Measurements from ENCODE around the gene ARHGAP4.

DNA sequence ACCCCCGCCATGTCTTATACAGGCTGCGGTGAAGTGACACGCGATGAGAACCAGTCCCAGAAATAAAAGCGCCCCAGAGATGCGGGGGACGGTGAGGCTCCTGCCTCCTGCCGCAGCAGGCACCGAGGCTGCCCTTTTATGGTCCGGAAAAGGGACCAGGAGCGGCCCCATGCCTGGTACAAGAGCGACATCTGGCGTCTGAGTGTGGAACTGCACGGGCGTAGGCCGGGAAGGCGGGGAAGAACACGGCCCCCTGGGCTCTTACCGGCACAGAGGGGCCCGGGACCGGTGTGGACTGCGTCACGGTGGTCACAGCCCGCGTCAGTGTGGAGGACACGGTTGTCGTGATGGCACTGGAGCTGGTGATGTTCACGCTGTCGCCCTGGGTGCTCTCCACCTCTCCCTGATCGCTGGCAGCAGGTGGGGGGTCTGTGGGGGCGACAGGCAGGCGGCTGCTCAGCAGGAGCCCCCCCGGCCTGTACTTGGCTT lies 27.3 kb upstream of the ARHGAP4 start:
- TF ChIP-seq POLR2AphosphoS5 (IDR thresholded peaks at IDR 0.05; ENCODE audit: borderline replicate concordance, low read depth, low read length) = no peak; the same call in 1 of the 2 replicates
- TF ChIP-seq EZH2 (IDR thresholded peaks at IDR 0.05) = no peak
- no peak for TF ChIP-seq FOXP2 (optimal IDR thresholded peaks at IDR 0.05; ENCODE audit: control extremely low read depth, extremely low read length, insufficient read depth)
